T-cell (primary cell): ENCODE data around the gene ACSF3. TPM values are rescaled to one million over a fixed set of nuclear protein-coding genes. Genes with fewer than 3 reads are reported as not detected.

ENCODE experiments used
- ATAC-seq, 4 experiments: fragments of 200-7000 bp in 3 of 4; fragments of 150-1000 bp in 1 of 4; cut with Tn5 transposase; replicated peaks in 1 of 4; 1 replicate in 3 of 4; 2 replicates in 1 of 4; pipeline ENCODE4 v1.10.0; 2021; ENCODE audit warnings: moderate library complexity in 3 of 4, mild to moderate bottlenecking in 2 of 4, moderate number of reproducible peaks in 1 of 4
- CTCF ChIA-PET, 2 donors: fragments of 300-600 bp; sonication (Branson Sonifier 250); formaldehyde crosslinking; loops; one replicate each; lab custom pipeline; 2022; ENCODE audit warnings: antibody characterized with exemption in 2 of 2; lab: Charles Lee
- POLR2A ChIA-PET, 2 donors: fragments of 300-600 bp; sonication (Branson Sonifier 250); formaldehyde crosslinking; loops; one replicate each; lab custom pipeline; 2022; ENCODE audit warnings: antibody characterized with exemption in 2 of 2; lab: Charles Lee
- DNase-seq, 35 experiments: peaks; one replicate each; pipeline versions ENCODE4 v3.0.0 to v3.0.0-alpha.2; 2013 to 2023
- H3K27ac ChIP-seq: one replicate; pipeline ENCODE4 v1.5.1; 2013; ENCODE audit warnings: low read length
- H3K27me3 ChIP-seq, 2 experiments: replicated peaks in 1 of 2; 1 replicate in 1 of 2; 2 replicates in 1 of 2; pipeline versions ENCODE4 v1.6.1 to v1.7.0; 2013; ENCODE audit warnings: low read length in 1 of 2, mixed read lengths in 1 of 2; ENCODE audit not compliant: control insufficient read depth in 2 of 2, insufficient read depth in 2 of 2; ENCODE audit errors: extremely low read depth in 1 of 2
- H3K36me3 ChIP-seq, 2 donors: 1 replicate in 1 of 2; 2 replicates in 1 of 2; pipeline versions ENCODE4 v1.6.1 to v1.7.0; 2013; ENCODE audit warnings: low read length in 1 of 2; ENCODE audit not compliant: control insufficient read depth in 2 of 2, insufficient read depth in 1 of 2; ENCODE audit errors: extremely low read depth in 1 of 2
- H3K4me1 ChIP-seq, 2 experiments: 1 replicate in 1 of 2; 2 replicates in 1 of 2; pipeline versions ENCODE4 v1.6.1 to v1.7.0; 2013; ENCODE audit warnings: low read length in 2 of 2, mixed read lengths in 1 of 2; ENCODE audit not compliant: insufficient read depth in 2 of 2, control insufficient read depth in 1 of 2; ENCODE audit errors: extremely low read depth in 1 of 2
- H3K4me3 ChIP-seq, 2 donors: 1 replicate in 1 of 2; 2 replicates in 1 of 2; pipeline versions ENCODE4 v1.5.1 to v1.7.0; 2013; ENCODE audit warnings: mild to moderate bottlenecking in 2 of 2, low read length in 1 of 2, moderate library complexity in 1 of 2; ENCODE audit not compliant: control insufficient read depth in 1 of 2; ENCODE audit errors: extremely low read depth in 1 of 2
- H3K9me3 ChIP-seq: 2 replicates; pipeline ENCODE4 v1.7.0; 2013
- H3K27ac Mint-ChIP-seq, 2 donors: one replicate each; pipeline ENCODE4 v1.8.0; 2020 to 2021; ENCODE audit warnings: mild to moderate bottlenecking in 2 of 2, mixed read lengths in 2 of 2
- H3K27me3 Mint-ChIP-seq, 2 donors: one replicate each; pipeline ENCODE4 v1.8.0; 2021 to 2022; ENCODE audit warnings: mixed read lengths in 2 of 2
- H3K36me3 Mint-ChIP-seq: one replicate; pipeline ENCODE4 v1.8.0; 2021; ENCODE audit warnings: mixed read lengths
- H3K4me1 Mint-ChIP-seq, 3 donors: one replicate each; pipeline ENCODE4 v1.8.0; 2020 to 2022; ENCODE audit warnings: mixed read lengths in 3 of 3, mild to moderate bottlenecking in 1 of 3
- H3K4me3 Mint-ChIP-seq, 3 donors: one replicate each; pipeline ENCODE4 v1.8.0; 2020 to 2022; ENCODE audit warnings: mild to moderate bottlenecking in 3 of 3, mixed read lengths in 3 of 3, moderate library complexity in 3 of 3
- H3K9me3 Mint-ChIP-seq, 3 donors: one replicate each; pipeline ENCODE4 v1.8.0; 2020 to 2022; ENCODE audit warnings: mixed read lengths in 3 of 3
- WGBS: methylation state at CpG from one replicate; pipeline ENCODE4 v1.1.5; 2013; ENCODE audit warnings: missing lambda C conversion rate; ENCODE audit not compliant: insufficient coverage; 5-methylcytosine and 5-hydroxymethylcytosine counted together
- total RNA-seq, 35 experiments: library from RNA in 6 of 35; stranded (reverse) in 6 of 35; fragments of 120-200 nt in 1 of 35; gene quantifications; one replicate each; pipeline versions ENCODE4 v1.2.1 to v1.2.4 and lab custom pipeline; 2013 to 2026

Gene ACSF3
- total RNA-seq, 5 donors from 2014 or later (not counting 1 experiment from before 2014, with no cell fraction given) = 70.5 to 102 (median 79.9) TPM

DNA sequence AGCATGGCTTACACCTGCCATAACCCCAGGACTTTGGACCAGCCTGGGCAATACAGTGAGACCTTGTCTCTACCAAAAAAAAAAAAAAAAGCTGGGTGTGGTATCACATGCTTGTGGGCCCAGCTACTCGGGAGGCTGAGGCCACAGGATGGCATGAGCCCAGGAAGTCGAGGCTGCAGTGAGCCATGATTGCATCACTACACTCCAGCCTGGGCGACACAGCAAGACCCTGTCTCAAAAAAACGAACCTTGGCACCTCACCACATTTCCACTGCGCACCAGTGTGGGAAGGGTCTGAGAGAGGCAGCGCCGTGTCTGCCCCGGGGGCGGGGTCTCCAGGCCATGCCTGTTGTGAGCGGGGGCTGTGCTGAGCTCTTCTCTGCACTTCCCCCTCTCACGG is 6.3 kb downstream of the ACSF3 start:
- DNase-seq = peak in 8 of 35 experiments; percentile 16 to 62 (median 44)
- peaks cover 44 to 68% of the 10 kb centered on the region in 2 experiments for H3K4me1 ChIP-seq

DNA sequence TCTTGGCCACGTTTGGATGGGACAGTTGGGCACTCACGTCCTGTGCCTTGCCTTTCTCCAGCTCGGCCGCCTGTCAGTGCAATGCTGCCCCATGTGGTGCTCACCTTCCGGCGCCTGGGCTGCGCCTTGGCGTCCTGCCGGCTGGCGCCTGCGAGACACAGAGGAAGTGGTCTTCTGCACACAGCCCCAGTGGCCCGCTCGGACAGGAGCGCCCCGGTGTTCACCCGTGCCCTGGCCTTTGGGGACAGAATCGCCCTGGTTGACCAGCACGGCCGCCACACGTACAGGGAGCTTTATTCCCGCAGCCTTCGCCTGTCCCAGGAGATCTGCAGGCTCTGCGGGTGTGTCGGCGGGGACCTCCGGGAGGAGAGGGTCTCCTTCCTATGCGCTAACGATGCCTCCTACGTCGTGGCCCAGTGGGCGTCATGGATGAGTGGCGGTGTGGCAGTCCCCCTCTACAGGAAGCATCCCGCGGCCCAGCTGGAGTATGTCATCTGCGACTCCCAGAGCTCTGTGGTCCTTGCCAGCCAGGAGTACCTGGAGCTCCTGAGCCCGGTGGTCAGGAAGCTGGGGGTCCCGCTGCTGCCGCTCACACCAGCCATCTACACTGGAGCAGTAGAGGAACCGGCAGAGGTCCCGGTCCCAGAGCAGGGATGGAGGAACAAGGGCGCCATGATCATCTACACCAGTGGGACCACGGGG is 7.1 kb downstream of the ACSF3 start:
- peak overlapping the region; percentile 49 for H3K27ac ChIP-seq
- Mint-ChIP-seq H3K4me3 (peak overlapping the region in 1 of 3 donors; percentile 83), H3K9me3 (no peaks in the 10 kb centered on the region), H3K4me1 (peaks cover 60 to 62% (median 61%) of the 10 kb centered on the region in 3 donors), H3K36me3 (peaks cover 33% of the 10 kb centered on the region), H3K27ac (no peak overlapping the region), H3K27me3 (no peaks in the 10 kb centered on the region)
- peaks cover 39 to 60% of the 10 kb centered on the region in 2 experiments for H3K4me1 ChIP-seq
- POLR2A ChIA-PET = no interaction called here
- DNase-seq = no peak
- H3K27me3 ChIP-seq = no peaks in the 10 kb centered on the region
- WGBS = 84% methylated on average over 39 of the region's 42 CpGs
- no peaks in the 10 kb centered on the region for H3K9me3 ChIP-seq
- H3K4me3 ChIP-seq = no peak overlapping the region
- CTCF ChIA-PET = no interaction called here
- no peak for ATAC-seq
- H3K36me3 ChIP-seq = peaks cover 37 to 58% of the 10 kb centered on the region in 2 donors

More for the DNA sequence above, 6.3 kb downstream of the ACSF3 start:
- H3K4me1 Mint-ChIP-seq = peaks cover 68 to 69% (median 69%) of the 10 kb centered on the region in 3 donors
- peak overlapping the region in 1 of 3 donors; percentile 83 for H3K4me3 Mint-ChIP-seq
- 0% methylated on average over 1 of the region's 11 CpGs for WGBS
- Histone ChIP-seq H3K27me3 (no peaks in the 10 kb centered on the region), H3K4me3 (no peak overlapping the region), H3K27ac (peak overlapping the region; percentile 47), H3K9me3 (no peaks in the 10 kb centered on the region), H3K36me3 (peaks cover 29 to 52% of the 10 kb centered on the region in 2 donors)
- no peak for ATAC-seq
- peaks cover 28% of the 10 kb centered on the region for H3K36me3 Mint-ChIP-seq
- no peaks in the 10 kb centered on the region for H3K9me3 Mint-ChIP-seq
- CTCF ChIA-PET = no interaction called here
- no peaks in the 10 kb centered on the region for H3K27me3 Mint-ChIP-seq
- POLR2A ChIA-PET = interaction anchor here in 1 of 2 donors (0.6 kb wide), 1 partner anchor 28 kb away, joined by 3 read pairs; no protein-coding TSS in a partner anchor
- H3K27ac Mint-ChIP-seq = peak overlapping the region; percentile 58 to 63

DNA sequence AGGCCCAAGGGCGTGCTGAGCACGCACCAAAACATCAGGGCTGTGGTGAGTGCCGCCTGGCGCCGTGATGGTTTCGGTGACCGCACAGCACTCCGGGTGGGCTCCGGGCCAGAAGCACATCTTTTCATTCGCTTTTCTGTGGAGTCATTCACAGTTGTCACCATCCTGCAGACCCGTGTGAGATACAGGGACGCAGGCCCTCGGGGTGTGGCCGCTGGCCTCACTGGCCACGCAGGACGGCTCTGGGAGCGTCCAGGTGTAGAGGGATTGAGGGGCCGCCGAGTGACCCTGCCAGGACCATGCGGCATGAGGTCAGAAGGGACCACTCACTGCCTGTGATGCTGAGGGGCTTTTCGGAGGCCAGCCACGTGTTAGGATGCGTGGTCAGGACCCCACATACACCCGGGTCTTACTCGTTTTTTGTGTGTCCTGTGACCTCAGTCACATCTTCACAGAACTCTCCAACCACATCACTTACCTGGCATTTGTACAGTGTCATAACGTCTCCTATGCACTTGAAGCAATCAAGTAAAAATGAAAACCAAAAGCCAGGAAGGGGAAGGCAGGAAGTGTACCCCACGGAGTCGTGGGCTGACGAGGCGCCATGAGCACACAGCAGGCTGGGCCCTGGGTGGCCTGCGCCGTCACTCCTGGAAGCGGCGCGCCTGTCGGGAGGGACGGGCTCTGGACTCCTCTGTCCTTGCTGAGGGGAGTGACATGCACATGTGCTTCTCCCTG is 7.8 kb downstream of the ACSF3 start:
- Histone ChIP-seq H3K27ac (peak overlapping the region; percentile 49), H3K4me1 (peaks cover 34 to 53% of the 10 kb centered on the region in 2 experiments), H3K9me3 (no peaks in the 10 kb centered on the region), H3K36me3 (peaks cover 42 to 56% of the 10 kb centered on the region in 2 donors), H3K27me3 (no peaks in the 10 kb centered on the region), H3K4me3 (no peak overlapping the region)
- ChIA-PET CTCF (no interaction called here), POLR2A (no interaction called here)
- H3K27me3 Mint-ChIP-seq = no peaks in the 10 kb centered on the region
- peak overlapping the region; percentile 22 to 27 for H3K27ac Mint-ChIP-seq
- H3K4me3 Mint-ChIP-seq = peak overlapping the region in 1 of 3 donors; percentile 83
- DNase-seq = peak in 1 of 35 experiments; percentile 27
- ATAC-seq = no peak
- peaks cover 54% of the 10 kb centered on the region in 3 donors for H3K4me1 Mint-ChIP-seq
- WGBS = 67% methylated on average over 31 of the region's 37 CpGs
- no peaks in the 10 kb centered on the region for H3K9me3 Mint-ChIP-seq
- H3K36me3 Mint-ChIP-seq = peaks cover 33% of the 10 kb centered on the region

DNA sequence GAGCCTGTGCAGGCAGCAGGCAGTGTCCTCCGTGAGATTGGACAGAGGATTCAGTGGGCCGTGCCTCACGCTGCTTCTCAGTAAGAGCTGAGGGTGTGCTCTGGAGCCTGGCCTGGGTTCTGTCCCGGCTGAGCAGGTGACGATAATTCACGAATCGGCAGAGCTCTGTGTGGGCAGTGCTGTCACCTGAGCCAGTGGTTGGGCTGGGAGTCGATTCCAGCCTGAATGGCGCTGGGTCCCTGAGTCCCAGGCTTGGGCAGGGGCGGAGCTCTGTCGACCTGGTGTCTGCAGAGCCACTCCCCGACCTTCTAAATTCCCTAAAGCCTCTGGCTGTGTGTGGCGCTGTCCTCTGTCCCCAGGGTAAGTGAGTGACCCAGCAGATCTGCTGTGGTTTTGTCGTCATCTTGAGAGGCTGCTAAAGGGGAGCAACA is 8.4 kb downstream of the ACSF3 start:
- H3K27me3 Mint-ChIP-seq = no peaks in the 10 kb centered on the region
- no peaks in the 10 kb centered on the region for H3K27me3 ChIP-seq
- DNase-seq = no peak
- peaks cover 47 to 61% of the 10 kb centered on the region in 2 donors for H3K36me3 ChIP-seq
- ChIA-PET CTCF (no interaction called here), POLR2A (no interaction called here)
- ATAC-seq = no peak
- no peak overlapping the region for H3K4me3 ChIP-seq
- H3K4me1 Mint-ChIP-seq = peaks cover 48 to 52% (median 51%) of the 10 kb centered on the region in 3 donors
- H3K9me3 Mint-ChIP-seq = no peaks in the 10 kb centered on the region
- peaks cover 28 to 47% of the 10 kb centered on the region in 2 experiments for H3K4me1 ChIP-seq
- H3K27ac ChIP-seq = peak overlapping the region; percentile 49
- H3K9me3 ChIP-seq = no peaks in the 10 kb centered on the region
- H3K36me3 Mint-ChIP-seq = peaks cover 36% of the 10 kb centered on the region
- 85% methylated on average over 13 of the region's 14 CpGs for WGBS
- H3K27ac Mint-ChIP-seq = peak overlapping the region in 1 of 2 donors; percentile 22
- peak overlapping the region in 1 of 3 donors; percentile 83 for H3K4me3 Mint-ChIP-seq

DNA sequence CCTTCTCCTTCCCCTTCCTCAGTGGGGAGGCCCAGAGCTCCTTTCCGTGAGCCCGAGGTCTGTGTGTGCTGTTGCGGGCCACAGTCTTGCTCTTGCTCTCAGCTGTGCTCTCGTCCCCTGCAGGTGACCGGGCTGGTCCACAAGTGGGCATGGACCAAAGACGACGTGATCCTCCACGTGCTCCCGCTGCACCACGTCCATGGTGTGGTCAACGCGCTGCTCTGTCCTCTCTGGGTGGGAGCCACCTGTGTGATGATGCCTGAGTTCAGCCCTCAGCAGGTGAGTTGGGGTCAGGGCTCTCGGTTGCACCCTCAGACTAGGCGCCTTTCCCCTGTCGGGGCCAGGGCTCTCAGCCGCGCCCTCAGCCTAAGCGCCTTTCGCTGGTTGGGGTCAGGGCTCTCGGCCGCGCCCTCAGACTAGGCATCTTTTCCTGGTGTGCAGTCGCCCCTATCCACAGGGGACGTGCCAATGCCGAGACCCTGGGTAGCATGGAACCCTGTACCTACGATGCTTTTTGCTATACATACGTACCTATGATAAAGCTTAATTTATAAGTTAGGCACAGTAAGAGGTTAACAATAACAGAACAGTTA is 8.9 kb downstream of the ACSF3 start:
- ATAC-seq (no peak), DNase-seq (no peak)
- Mint-ChIP-seq H3K4me3 (peak overlapping the region in 1 of 3 donors; percentile 83), H3K4me1 (peaks cover 48 to 51% (median 49%) of the 10 kb centered on the region in 3 donors), H3K36me3 (peaks cover 41% of the 10 kb centered on the region), H3K27ac (no peak overlapping the region), H3K27me3 (no peaks in the 10 kb centered on the region), H3K9me3 (no peaks in the 10 kb centered on the region)
- WGBS = 97% methylated on average over 22 of the region's 27 CpGs
- POLR2A ChIA-PET = no interaction called here
- H3K4me3 ChIP-seq = no peak overlapping the region
- H3K9me3 ChIP-seq = no peaks in the 10 kb centered on the region
- peak overlapping the region; percentile 49 for H3K27ac ChIP-seq
- H3K27me3 ChIP-seq = no peaks in the 10 kb centered on the region
- H3K36me3 ChIP-seq = peaks cover 47 to 67% of the 10 kb centered on the region in 2 donors
- CTCF ChIA-PET = no interaction called here
- peaks cover 22 to 42% of the 10 kb centered on the region in 2 experiments for H3K4me1 ChIP-seq

GRCh38 chr16:89103156-89103555 is 9.5 kb downstream of the ACSF3 start:
- Mint-ChIP-seq H3K27me3 (no peaks in the 10 kb centered on the region), H3K4me1 (peaks cover 43 to 48% (median 45%) of the 10 kb centered on the region in 3 donors), H3K27ac (no peak overlapping the region), H3K36me3 (peaks cover 46% of the 10 kb centered on the region), H3K9me3 (no peaks in the 10 kb centered on the region), H3K4me3 (peak overlapping the region in 1 of 3 donors; percentile 83)
- CTCF ChIA-PET = no interaction called here
- POLR2A ChIA-PET = no interaction called here
- Histone ChIP-seq H3K27ac (no peak overlapping the region), H3K36me3 (peaks cover 49 to 71% of the 10 kb centered on the region in 2 donors), H3K4me3 (no peak overlapping the region), H3K4me1 (peaks cover 17 to 36% of the 10 kb centered on the region in 2 experiments), H3K27me3 (no peaks in the 10 kb centered on the region), H3K9me3 (no peaks in the 10 kb centered on the region)
- no peak for DNase-seq
- WGBS = 93% methylated on average over 21 of the region's 22 CpGs
- no peak for ATAC-seq
